HepG2 (cell line): Measurements from ENCODE around the gene ELMOD3. TPM values are rescaled to one million over a fixed set of nuclear protein-coding genes. Genes with fewer than 3 reads are reported as not detected.

Source experiments
- ATF2 ChIP-seq: sonication (generic); formaldehyde crosslinking; IDR thresholded peaks from 2 replicates; pipeline ENCODE4 v1.4.0; 2020; ENCODE audit warnings: missing genetic modification reagents
- CHD4 ChIP-seq: fragments of 200-600 bp; sonication (generic); IDR thresholded peaks from 2 replicates; pipeline ENCODE4 v1.7.0; 2017; ENCODE audit warnings: mild to moderate bottlenecking, low read length, borderline replicate concordance
- FOXK1 ChIP-seq: sonication (generic); formaldehyde crosslinking; IDR thresholded peaks from 2 replicates; pipeline ENCODE4 v1.4.0; 2020; ENCODE audit warnings: low read depth, missing genetic modification reagents, borderline replicate concordance
- HMG20A ChIP-seq: IDR thresholded peaks from 2 replicates; pipeline ENCODE4 v1.6.1; 2016; ENCODE audit warnings: borderline replicate concordance
- JDP2 ChIP-seq: sonication (generic); formaldehyde crosslinking; IDR thresholded peaks from 2 replicates; pipeline ENCODE4 v1.8.1; 2022; ENCODE audit warnings: missing genetic modification reagents, borderline replicate concordance
- KDM4B ChIP-seq: sonication (generic); formaldehyde crosslinking; IDR thresholded peaks from 2 replicates; pipeline ENCODE4 v1.4.0; 2020; ENCODE audit warnings: missing genetic modification reagents
- NFIB ChIP-seq: sonication (generic); formaldehyde crosslinking; IDR thresholded peaks from 2 replicates; pipeline ENCODE4 v1.9.0; 2021; ENCODE audit warnings: missing genetic modification reagents, mild to moderate bottlenecking, borderline replicate concordance
- NR3C1 ChIP-seq: sonication (generic); formaldehyde crosslinking; IDR thresholded peaks from 2 replicates; pipeline ENCODE4 v1.4.0; 2020; ENCODE audit warnings: missing genetic modification reagents
- SMAD9 ChIP-seq: sonication (generic); formaldehyde crosslinking; IDR thresholded peaks from 2 replicates; pipeline ENCODE4 v1.5.1; 2020; ENCODE audit warnings: mild to moderate bottlenecking, missing genetic modification reagents
- SMC3 ChIP-seq: IDR thresholded peaks from 2 replicates; pipeline ENCODE4 v1.6.1; 2011; ENCODE audit warnings: low read length, improper control_type of control experiment
- SP1 ChIP-seq, 2 experiments: fragments of 450-650 bp in 1 of 2; sonication (generic) in 1 of 2; formaldehyde crosslinking in 1 of 2; IDR thresholded peaks; 2 replicates each; pipeline versions ENCODE4 v1.4.0 to v1.6.1; 2016 to 2020; ENCODE audit warnings: missing genetic modification reagents in 1 of 2
- TRIM24 ChIP-seq: sonication (generic); formaldehyde crosslinking; IDR thresholded peaks from 2 replicates; pipeline ENCODE4 v1.8.0; 2022; ENCODE audit warnings: mild to moderate bottlenecking, missing genetic modification reagents
- ZBTB21 ChIP-seq: sonication (generic); formaldehyde crosslinking; IDR thresholded peaks from 2 replicates; pipeline ENCODE4 v1.4.0; 2020; ENCODE audit warnings: missing genetic modification reagents
- ZBTB4 ChIP-seq: sonication (generic); formaldehyde crosslinking; IDR thresholded peaks from 2 replicates; pipeline ENCODE4 v1.4.0; 2020; ENCODE audit warnings: missing genetic modification reagents, mild to moderate bottlenecking, borderline replicate concordance
- ZSCAN9 ChIP-seq: IDR thresholded peaks from 2 replicates; pipeline ENCODE4 v1.6.1; 2016; ENCODE audit warnings: borderline replicate concordance
- polyA plus RNA-seq, 8 experiments: library from polyadenylated mRNA; depleted of rRNA in 3 of 8; stranded (reverse) in 7 of 8; unstranded in 1 of 8; fragments of >200 nt; fragmentation: Illumina TruSeq in 4 of 8; extraction: Trizol in 4 of 8; gene quantifications; 2 replicates each; pipeline versions ENCODE4 v1.2.1 to v1.2.3, GENCODE V29; 2011 to 2016; ENCODE audit warnings: low read depth in 4 of 8, missing spikeins in 1 of 8, mixed read lengths in 1 of 8; ENCODE audit not compliant: insufficient read depth in 1 of 8
- total RNA-seq, 5 experiments: library from RNA; depleted of rRNA; stranded (reverse); fragments of >200 nt; fragmentation: Illumina TruSeq; extraction: Trizol; gene quantifications; 2 replicates each; pipeline ENCODE4 v1.2.3, GENCODE V29; 2016; ENCODE audit warnings: low read depth in 1 of 5
- TF ChIP-seq, protein P1 (sequence below): sonication (generic); formaldehyde crosslinking; IDR thresholded peaks from 2 replicates; pipeline ENCODE4 v1.9.0; 2021; ENCODE audit warnings: missing genetic modification reagents, borderline replicate concordance
- TF ChIP-seq, protein P2 (sequence below): sonication (generic); formaldehyde crosslinking; IDR thresholded peaks from 2 replicates; pipeline ENCODE4 v1.8.1; 2023; ENCODE audit warnings: mild to moderate bottlenecking, missing genetic modification reagents
- TF ChIP-seq, protein P3 (sequence below): sonication (generic); formaldehyde crosslinking; IDR thresholded peaks from 2 replicates; pipeline ENCODE4 v1.8.0; 2022; ENCODE audit warnings: mild to moderate bottlenecking, missing genetic modification reagents, borderline replicate concordance
- TF ChIP-seq, protein P4 (sequence below): IDR thresholded peaks from 2 replicates; pipeline ENCODE4 v1.6.1; 2016; ENCODE audit warnings: missing genetic modification reagents, missing compliant biosample characterization

The ELMOD3 gene
- total and polyA plus RNA-seq, 2 of the 13 experiments (the other 11 are each of a cell fraction or from before 2014, with no cell fraction given), result 13.3 to 19.5 TPM

DNA sequence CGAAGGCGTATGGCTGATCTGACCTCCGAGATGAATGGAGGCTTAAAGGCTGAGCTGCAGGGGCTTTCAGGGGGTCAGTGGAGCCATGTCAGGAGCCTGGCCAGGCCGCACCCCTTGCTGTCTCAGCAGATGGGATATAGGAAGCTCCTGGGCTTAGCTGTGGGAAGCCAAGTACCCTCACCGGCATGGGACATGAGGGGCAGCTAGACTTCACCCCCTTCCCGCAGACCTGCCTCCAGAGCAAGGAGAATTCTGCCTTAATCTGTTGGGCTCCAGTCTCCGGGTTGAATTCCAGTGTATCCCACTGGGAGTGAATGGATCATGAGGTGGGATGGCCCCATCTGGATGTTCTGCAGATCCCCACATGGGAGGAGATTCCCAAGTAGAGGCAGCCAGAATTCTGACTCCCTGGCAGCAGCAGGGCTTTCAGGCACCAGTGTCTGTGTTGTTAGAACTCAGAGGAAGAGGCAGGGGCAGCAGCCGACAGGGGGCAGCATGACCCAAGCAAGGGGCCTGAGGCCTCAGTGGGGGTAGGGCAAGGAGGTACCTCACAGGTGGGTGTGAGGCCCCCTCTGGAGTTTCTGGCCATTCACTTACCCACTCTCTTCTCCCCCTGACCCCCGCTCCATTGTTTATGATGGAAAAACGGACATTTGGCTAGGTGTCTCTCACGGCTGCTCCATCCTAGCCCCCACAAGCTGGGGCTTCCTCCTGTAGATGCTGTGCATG, 36.5 kb downstream of the ELMOD3 start (continued):
- TF ChIP-seq ATF2 (CRISPR knock-in tag) (no peak), ZSCAN9 (CRISPR knock-in tag) (no peak), CHD4 (no peak), JDP2 (CRISPR knock-in tag) (no peak), SP1 (IDR thresholded peaks at IDR 0.05) (no peak), SP1 (CRISPR knock-in tag; IDR thresholded peaks at IDR 0.05) (no peak), SMAD9 (CRISPR knock-in tag) (no peak), NFIB (CRISPR knock-in tag) (no peak), ZBTB4 (CRISPR knock-in tag) (no peak), FOXK1 (CRISPR knock-in tag) (peak; percentile 55; the same call in 1 of the 2 replicates), TRIM24 (CRISPR knock-in tag) (no peak), NR3C1 (no peak), ZBTB21 (CRISPR knock-in tag) (no peak), SMC3 (peak; percentile 93), KDM4B (CRISPR knock-in tag) (no peak), HMG20A (CRISPR knock-in tag) (no peak)
- TF ChIP-seq, protein P1, sequence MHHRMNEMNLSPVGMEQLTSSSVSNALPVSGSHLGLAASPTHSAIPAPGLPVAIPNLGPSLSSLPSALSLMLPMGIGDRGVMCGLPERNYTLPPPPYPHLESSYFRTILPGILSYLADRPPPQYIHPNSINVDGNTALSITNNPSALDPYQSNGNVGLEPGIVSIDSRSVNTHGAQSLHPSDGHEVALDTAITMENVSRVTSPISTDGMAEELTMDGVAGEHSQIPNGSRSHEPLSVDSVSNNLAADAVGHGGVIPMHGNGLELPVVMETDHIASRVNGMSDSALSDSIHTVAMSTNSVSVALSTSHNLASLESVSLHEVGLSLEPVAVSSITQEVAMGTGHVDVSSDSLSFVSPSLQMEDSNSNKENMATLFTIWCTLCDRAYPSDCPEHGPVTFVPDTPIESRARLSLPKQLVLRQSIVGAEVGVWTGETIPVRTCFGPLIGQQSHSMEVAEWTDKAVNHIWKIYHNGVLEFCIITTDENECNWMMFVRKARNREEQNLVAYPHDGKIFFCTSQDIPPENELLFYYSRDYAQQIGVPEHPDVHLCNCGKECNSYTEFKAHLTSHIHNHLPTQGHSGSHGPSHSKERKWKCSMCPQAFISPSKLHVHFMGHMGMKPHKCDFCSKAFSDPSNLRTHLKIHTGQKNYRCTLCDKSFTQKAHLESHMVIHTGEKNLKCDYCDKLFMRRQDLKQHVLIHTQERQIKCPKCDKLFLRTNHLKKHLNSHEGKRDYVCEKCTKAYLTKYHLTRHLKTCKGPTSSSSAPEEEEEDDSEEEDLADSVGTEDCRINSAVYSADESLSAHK (CRISPR knock-in tag), result no peak
- TF ChIP-seq, protein P2, sequence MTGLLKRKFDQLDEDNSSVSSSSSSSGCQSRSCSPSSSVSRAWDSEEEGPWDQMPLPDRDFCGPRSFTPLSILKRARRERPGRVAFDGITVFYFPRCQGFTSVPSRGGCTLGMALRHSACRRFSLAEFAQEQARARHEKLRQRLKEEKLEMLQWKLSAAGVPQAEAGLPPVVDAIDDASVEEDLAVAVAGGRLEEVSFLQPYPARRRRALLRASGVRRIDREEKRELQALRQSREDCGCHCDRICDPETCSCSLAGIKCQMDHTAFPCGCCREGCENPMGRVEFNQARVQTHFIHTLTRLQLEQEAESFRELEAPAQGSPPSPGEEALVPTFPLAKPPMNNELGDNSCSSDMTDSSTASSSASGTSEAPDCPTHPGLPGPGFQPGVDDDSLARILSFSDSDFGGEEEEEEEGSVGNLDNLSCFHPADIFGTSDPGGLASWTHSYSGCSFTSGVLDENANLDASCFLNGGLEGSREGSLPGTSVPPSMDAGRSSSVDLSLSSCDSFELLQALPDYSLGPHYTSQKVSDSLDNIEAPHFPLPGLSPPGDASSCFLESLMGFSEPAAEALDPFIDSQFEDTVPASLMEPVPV (CRISPR knock-in tag), result no peak
- TF ChIP-seq, protein P3, sequence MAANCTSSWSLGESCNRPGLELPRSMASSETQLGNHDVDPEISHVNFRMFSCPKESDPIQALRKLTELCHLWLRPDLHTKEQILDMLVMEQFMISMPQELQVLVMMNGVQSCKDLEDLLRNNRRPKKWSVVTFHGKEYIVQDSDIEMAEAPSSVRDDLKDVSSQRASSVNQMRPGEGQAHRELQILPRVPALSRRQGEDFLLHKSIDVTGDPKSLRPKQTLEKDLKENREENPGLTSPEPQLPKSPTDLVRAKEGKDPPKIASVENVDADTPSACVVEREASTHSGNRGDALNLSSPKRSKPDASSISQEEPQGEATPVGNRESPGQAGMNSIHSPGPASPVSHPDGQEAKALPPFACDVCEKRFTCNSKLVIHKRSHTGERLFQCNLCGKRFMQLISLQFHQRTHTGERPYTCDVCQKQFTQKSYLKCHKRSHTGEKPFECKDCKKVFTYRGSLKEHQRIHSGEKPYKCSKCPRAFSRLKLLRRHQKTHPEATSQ, result no peak
- TF ChIP-seq, protein P4, sequence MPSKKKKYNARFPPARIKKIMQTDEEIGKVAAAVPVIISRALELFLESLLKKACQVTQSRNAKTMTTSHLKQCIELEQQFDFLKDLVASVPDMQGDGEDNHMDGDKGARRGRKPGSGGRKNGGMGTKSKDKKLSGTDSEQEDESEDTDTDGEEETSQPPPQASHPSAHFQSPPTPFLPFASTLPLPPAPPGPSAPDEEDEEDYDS (CRISPR knock-in tag), result no peak
